HUES64 (cell line): Measurements from ENCODE around the gene FOSB.

ENCODE experiments used
- H3K27ac ChIP-seq: 2 replicates; pipeline ENCODE4 v1.7.0; 2013; ENCODE audit warnings: low read depth, low read length, inconsistent platforms
- H3K27me3 ChIP-seq: 2 replicates; pipeline ENCODE4 v1.6.1; 2013; ENCODE audit warnings: mild to moderate bottlenecking, low read length; ENCODE audit not compliant: insufficient read depth
- H3K36me3 ChIP-seq: 2 replicates; pipeline ENCODE4 v1.6.1; 2013; ENCODE audit warnings: mild to moderate bottlenecking, low read length; ENCODE audit not compliant: insufficient read depth
- H3K4me1 ChIP-seq: 2 replicates; pipeline ENCODE4 v1.6.1; 2013; ENCODE audit warnings: mild to moderate bottlenecking, low read length, moderate library complexity; ENCODE audit not compliant: insufficient read depth
- H3K4me3 ChIP-seq: 2 replicates; pipeline ENCODE4 v1.5.1; 2013; ENCODE audit warnings: mild to moderate bottlenecking, low read length, moderate library complexity
- H3K9ac ChIP-seq: 2 replicates; pipeline ENCODE4 v1.6.1; 2013; ENCODE audit warnings: mild to moderate bottlenecking, low read depth, low read length
- H3K9me3 ChIP-seq: 2 replicates; pipeline ENCODE4 v1.6.1; 2013; ENCODE audit warnings: low read depth, low read length; ENCODE audit not compliant: insufficient read depth
- WGBS: fragments of 150-250, 120-280 bp; methylation state at CpG from one replicate; pipeline ENCODE4 v1.1.7; 2013; ENCODE audit warnings: missing lambda C conversion rate; 5-methylcytosine and 5-hydroxymethylcytosine counted together

The FOSB gene

DNA sequence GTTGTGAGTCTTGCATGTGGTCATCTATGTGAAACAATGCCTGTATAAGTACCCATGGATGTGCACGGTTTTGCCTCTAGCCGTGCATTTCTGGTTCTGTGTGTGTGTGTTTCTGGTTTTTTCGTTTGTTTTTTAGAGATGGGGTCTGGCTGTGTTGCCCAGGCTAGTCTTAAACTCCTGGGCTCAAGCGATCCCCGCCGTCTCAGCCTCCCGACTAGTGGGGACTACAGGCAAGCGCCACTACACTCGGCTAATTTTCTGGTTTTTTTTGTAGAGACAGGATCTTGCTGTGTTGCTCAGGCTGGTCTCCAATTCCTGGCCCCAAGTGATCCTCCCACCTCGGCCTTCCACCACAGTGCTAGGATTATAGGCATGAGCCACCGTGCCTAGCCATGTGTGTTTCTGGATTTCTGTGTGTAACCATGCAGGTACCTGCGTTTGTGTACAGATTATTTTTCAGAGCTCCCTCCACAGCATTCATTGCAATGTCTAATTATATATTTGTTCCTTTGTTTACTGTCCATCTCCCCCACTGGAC lies 15.9 kb upstream of the FOSB start:
- WGBS: 87% methylated on average over 11 of the region's 12 CpGs
- H3K9me3 ChIP-seq: no peaks in the 10 kb centered on the region
- no peaks in the 10 kb centered on the region for H3K36me3 ChIP-seq
- H3K27me3 ChIP-seq: peaks cover 21% of the 10 kb centered on the region
- no peak overlapping the region for H3K9ac ChIP-seq
- no peak overlapping the region for H3K27ac ChIP-seq
- H3K4me3 ChIP-seq: no peak overlapping the region
- H3K4me1 ChIP-seq: peaks cover 6% of the 10 kb centered on the region; the same call in 1 of the 2 replicates

DNA sequence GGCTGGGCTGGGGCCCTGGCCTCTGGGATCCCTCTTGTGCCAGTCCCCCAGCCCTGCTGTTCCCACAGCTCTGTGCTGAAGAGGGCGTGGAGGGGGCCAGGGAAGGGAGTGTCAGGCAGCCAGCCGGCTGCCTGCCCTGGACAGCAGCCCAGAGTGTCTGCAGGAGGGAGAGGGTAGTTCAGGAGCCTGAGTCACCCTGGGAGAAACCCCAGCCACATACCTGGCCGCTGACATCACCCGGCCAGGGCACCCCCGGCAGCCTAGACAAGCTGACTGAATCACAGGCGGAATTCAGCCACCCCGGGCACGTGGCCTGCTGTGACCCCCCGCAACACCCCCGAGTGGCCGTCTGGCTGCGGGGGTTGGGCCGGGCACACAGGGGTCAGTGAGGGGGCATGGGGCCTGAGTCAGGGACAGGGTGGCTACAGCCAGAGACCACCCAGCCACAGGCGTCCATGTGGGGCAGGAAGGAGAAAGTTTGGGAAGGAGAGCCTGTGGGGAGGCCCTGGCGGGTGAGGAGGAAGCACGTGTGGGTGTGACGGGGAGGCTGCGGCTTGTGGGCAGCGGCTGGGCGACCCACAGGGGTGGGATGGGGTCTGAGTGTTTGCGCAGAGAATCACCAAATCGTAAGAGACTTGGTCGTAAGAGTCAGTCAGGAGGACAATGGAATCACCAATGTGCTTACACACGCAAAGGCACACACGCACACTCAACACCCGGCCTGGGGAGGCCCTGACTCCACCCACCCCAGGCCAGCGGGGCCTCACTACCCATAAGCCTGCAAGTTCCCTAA lies 11.9 kb upstream of the FOSB start:
- Histone ChIP-seq H3K27ac (peak overlapping the region; percentile 89), H3K9ac (peak overlapping the region; percentile 81)
- 34% methylated on average over 27 of the region's 27 CpGs for WGBS

DNA sequence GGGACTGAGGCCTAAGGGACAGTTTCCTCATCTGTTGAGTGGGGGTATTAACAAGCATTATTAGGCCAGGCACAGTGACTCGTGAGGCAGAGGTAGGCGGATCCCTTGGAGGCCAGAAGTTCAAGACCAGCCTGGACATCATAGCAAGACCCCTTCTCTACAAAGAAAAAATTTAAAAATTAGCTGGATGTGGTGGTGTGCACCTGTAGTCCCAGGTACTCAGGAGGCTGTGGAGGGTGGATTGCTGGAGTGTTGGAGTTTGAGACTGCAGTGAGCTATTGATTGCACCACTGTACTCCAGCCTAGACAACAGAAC lies 11.3 kb upstream of the FOSB start:
- peak overlapping the region; percentile 89 for H3K27ac ChIP-seq

More for the DNA sequence above, 11.9 kb upstream of the FOSB start:
- H3K4me1 ChIP-seq: peaks cover 6% of the 10 kb centered on the region; the same call in 1 of the 2 replicates
- H3K27me3 ChIP-seq: peaks cover 13% of the 10 kb centered on the region
- H3K4me3 ChIP-seq: peak overlapping the region; percentile 33
- no peaks in the 10 kb centered on the region for H3K36me3 ChIP-seq
- H3K9me3 ChIP-seq: no peaks in the 10 kb centered on the region

DNA sequence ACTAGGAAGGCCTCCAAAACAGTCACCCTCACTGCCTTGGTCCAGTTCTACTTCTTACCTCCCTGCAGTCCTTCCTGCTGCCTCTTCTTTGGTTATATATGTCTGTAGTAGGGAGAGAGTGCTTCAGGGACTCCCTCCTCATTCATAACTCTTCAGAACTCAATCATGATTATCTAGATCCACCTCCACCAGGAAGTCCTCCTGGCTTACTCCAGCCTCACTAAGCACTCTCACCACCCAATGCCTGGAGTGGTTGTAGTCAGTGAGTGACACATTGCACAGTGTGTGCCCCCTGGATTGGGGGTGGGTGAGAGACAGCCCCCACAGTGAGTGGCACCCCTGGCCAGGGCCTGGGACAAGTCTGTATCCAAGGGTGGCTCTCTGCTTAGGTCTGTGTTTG lies 10.0 kb upstream of the FOSB start:
- no peak overlapping the region for H3K9ac ChIP-seq
- H3K27ac ChIP-seq: no peak overlapping the region
- no peaks in the 10 kb centered on the region for H3K27me3 ChIP-seq
- no peaks in the 10 kb centered on the region for H3K36me3 ChIP-seq
- H3K4me1 ChIP-seq: peaks cover 6% of the 10 kb centered on the region; the same call in 1 of the 2 replicates
- H3K4me3 ChIP-seq: no peak overlapping the region
- H3K9me3 ChIP-seq: no peaks in the 10 kb centered on the region

More for the DNA sequence above, 11.3 kb upstream of the FOSB start:
- Histone ChIP-seq H3K4me3 (peak overlapping the region; percentile 33), H3K9ac (peak overlapping the region; percentile 81), H3K36me3 (no peaks in the 10 kb centered on the region), H3K9me3 (no peaks in the 10 kb centered on the region), H3K27me3 (peaks cover 7% of the 10 kb centered on the region), H3K4me1 (peaks cover 6% of the 10 kb centered on the region; the same call in 1 of the 2 replicates)
- WGBS: 83% methylated on average over 2 of the region's 2 CpGs

DNA sequence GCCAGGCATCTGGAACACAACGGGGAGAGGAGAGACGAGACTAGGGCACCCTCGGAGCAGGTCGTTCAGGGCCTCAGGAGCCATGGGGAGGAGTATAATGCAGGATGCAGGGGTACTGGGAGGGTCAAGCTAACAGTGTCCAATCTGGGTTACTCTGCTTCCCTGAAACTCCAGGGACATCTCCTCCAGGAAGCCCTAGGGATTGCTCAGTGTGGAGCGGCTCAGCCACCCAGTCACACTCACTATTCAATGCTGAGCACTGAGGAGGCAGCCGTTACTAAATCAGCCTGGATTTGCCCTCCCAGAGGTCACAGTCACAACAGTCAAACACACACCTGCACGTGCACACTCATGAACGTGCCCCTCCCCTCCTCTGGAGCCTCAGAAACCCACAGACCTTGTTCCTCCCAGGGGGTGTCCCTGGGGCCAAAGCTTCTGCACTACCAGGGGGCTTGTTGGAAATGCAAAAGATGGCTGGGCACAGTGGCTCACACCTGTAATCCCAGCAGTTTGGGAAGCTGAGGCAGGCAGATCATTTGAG lies 6.9 kb upstream of the FOSB start:
- WGBS: 73% methylated on average over 8 of the region's 8 CpGs
- Histone ChIP-seq H3K4me3 (no peak overlapping the region), H3K36me3 (no peaks in the 10 kb centered on the region), H3K27me3 (no peaks in the 10 kb centered on the region), H3K9me3 (no peaks in the 10 kb centered on the region), H3K9ac (no peak overlapping the region), H3K4me1 (peaks cover 5% of the 10 kb centered on the region; the same call in 1 of the 2 replicates), H3K27ac (no peak overlapping the region)

DNA sequence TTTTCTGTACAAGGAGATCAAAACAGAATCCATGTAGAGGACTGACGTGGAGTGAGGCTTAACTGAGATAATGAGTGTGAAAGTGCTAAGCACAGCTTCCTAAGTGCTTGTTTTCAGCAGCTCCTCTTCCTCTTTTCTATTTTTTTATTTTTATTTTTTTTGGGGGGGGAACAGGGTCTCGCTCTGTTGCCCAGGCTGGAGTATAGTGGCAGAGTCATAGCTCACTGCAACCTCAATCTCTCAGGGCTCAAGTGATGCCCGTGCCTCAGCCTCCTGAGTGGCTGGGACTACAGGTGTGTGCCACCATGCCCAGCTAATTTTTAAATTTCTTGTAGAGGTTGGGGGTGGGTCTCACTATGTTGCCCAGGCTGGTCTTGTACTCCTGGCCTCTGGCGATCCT lies 5.6 kb upstream of the FOSB start:
- WGBS: 94% methylated on average over 4 of the region's 4 CpGs
- Histone ChIP-seq H3K27ac (no peak overlapping the region), H3K9ac (no peak overlapping the region), H3K27me3 (no peaks in the 10 kb centered on the region; the same call in 1 of the 2 replicates), H3K4me1 (peaks cover 4% of the 10 kb centered on the region; the same call in 1 of the 2 replicates), H3K36me3 (no peaks in the 10 kb centered on the region), H3K9me3 (no peaks in the 10 kb centered on the region), H3K4me3 (no peak overlapping the region)

DNA sequence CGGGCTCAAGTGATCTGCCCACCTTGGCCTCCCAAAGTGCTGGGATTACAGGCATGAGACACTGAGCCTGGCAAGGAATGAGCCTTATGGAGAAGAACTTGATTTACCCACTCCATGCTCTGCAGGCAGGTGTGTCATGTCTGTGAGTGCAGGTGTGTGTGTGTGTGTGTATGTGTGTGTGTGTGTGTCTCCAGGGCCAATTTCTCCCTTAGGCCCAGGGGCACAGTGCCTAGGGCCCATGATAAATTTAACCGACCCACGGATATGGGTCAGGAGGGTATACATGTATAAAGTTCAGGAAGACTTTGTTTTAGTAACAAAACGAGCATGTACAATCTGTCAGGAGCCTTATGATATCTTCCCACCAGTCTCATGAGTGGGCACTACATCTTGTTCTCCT lies 4.6 kb upstream of the FOSB start:
- Histone ChIP-seq H3K36me3 (no peaks in the 10 kb centered on the region), H3K27ac (no peak overlapping the region)

DNA sequence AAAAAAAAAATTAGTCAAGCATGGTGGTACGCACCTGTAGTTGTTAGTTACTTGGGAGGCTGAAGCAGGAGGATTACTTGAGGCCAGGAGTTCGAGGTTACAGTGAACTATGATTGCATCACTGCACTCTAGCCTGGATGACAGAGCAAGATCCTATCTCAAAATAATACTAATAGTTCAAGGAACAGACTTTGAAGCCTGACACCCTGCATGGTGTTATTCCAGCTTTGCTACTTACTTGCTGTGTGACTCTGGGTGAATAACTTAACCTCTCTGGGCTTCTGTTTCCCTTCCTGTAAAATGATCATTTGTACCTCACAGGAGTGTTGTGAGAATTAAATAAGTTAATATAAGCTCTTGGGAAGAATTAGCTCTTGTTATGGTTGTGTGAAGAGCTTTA lies 3.5 kb upstream of the FOSB start:
- Histone ChIP-seq H3K27ac (no peak overlapping the region), H3K27me3 (no peaks in the 10 kb centered on the region; the same call in none of the 2 replicates), H3K4me3 (no peak overlapping the region), H3K9ac (no peak overlapping the region), H3K9me3 (no peaks in the 10 kb centered on the region), H3K36me3 (no peaks in the 10 kb centered on the region), H3K4me1 (peaks cover 4% of the 10 kb centered on the region; the same call in 1 of the 2 replicates)
- WGBS: 88% methylated on average over 2 of the region's 2 CpGs

More for the DNA sequence above, 4.6 kb upstream of the FOSB start:
- Histone ChIP-seq H3K4me3 (no peak overlapping the region), H3K4me1 (peaks cover 4% of the 10 kb centered on the region; the same call in 1 of the 2 replicates), H3K9ac (no peak overlapping the region), H3K9me3 (no peaks in the 10 kb centered on the region), H3K27me3 (no peaks in the 10 kb centered on the region; the same call in 1 of the 2 replicates)
- 87% methylated on average over 4 of the region's 4 CpGs for WGBS

DNA sequence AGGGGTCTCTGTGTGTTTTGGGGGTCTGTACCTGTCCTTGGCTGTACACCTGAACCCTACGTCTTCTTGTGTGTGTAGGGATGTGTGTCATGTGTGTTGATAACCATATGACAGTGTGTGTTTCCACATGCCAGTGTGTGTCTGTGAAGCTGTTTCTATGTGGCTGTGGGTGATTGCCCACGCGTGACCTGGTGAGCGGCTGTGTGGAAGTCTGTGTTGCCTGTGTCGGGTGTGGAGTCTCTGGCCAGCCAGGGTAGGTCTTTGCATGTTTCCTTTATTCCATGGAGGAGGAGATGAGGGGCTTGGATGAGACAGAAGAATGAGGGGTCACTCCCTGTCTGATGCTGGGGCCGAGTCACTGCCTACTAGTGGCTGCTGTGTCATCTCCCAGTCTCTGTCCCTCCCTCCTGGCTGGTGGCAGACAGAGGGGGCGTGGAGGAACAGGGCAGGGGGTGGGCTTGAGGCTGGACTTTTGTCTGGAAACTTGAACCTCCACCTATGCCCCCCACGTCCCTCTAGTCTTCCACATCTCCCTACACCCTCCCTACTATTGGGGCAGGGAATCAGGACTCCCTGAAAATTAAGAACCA lies 2.8 kb upstream of the FOSB start:
- Histone ChIP-seq H3K27ac (no peak overlapping the region), H3K9me3 (no peaks in the 10 kb centered on the region), H3K4me3 (no peak overlapping the region), H3K27me3 (no peaks in the 10 kb centered on the region; the same call in none of the 2 replicates), H3K9ac (no peak overlapping the region), H3K4me1 (peaks cover 4% of the 10 kb centered on the region; the same call in 1 of the 2 replicates), H3K36me3 (no peaks in the 10 kb centered on the region)
- WGBS: 61% methylated on average over 8 of the region's 8 CpGs

DNA sequence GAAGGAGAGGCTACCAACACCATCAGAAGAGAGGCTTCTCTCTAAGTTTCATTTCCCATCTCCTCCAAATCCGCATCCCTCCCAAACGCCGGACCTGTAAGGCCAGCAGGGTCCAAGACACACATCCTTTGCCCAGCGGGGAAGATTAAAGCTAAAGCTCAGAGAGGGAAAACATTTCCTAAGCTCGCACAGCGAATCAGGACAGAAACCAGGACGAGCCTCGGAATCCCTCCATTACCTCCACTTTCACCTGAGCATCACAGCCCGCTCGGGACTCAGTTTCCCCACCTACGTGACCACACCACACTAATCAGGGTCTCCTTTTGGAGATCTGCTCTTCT lies 711 bp upstream of the FOSB start:
- peak overlapping the region; percentile 88 for H3K4me3 ChIP-seq
- WGBS: 4% methylated on average over 11 of the region's 11 CpGs
- no peaks in the 10 kb centered on the region for H3K36me3 ChIP-seq
- peaks cover 4% of the 10 kb centered on the region; the same call in 1 of the 2 replicates for H3K4me1 ChIP-seq
- H3K9ac ChIP-seq: peak overlapping the region; percentile 71
- H3K9me3 ChIP-seq: no peaks in the 10 kb centered on the region
- H3K27me3 ChIP-seq: peaks cover 12% of the 10 kb centered on the region
- peak overlapping the region; percentile 67 for H3K27ac ChIP-seq

DNA sequence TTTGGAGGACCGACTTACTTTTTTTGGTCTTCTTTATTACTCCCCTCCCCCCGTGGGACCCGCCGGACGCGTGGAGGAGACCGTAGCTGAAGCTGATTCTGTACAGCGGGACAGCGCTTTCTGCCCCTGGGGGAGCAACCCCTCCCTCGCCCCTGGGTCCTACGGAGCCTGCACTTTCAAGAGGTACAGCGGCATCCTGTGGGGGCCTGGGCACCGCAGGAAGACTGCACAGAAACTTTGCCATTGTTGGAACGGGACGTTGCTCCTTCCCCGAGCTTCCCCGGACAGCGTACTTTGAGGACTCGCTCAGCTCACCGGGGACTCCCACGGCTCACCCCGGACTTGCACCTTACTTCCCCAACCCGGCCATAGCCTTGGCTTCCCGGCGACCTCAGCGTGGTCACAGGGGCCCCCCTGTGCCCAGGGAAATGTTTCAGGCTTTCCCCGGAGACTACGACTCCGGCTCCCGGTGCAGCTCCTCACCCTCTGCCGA lies 409 bp downstream of the FOSB start:
- Histone ChIP-seq H3K9ac (peak overlapping the region; percentile 74), H3K27ac (peak overlapping the region; percentile 97; the same call in 1 of the 2 replicates), H3K4me3 (peak overlapping the region; percentile 88), H3K27me3 (peaks cover 22% of the 10 kb centered on the region), H3K36me3 (no peaks in the 10 kb centered on the region), H3K4me1 (peaks cover 4% of the 10 kb centered on the region; the same call in 1 of the 2 replicates), H3K9me3 (no peaks in the 10 kb centered on the region)
- 3% methylated on average over 31 of the region's 31 CpGs for WGBS
